ENCODE measurements around the gene JMJD1C. TPM values are rescaled to one million over a fixed set of nuclear protein-coding genes. Genes with fewer than 3 reads are reported as not detected.
A peak's percentile ranks its signal among the peaks of the same experiment; 100 is the strongest.
"Not testable (repeated sequence)": the region's sequence is repeated elsewhere in the genome, so short reads cannot be mapped to it uniquely, and the experiment has no call there.

Gene JMJD1C
- polyA plus RNA-seq, 1 donor: 64.9 TPM

- DNase-seq: not testable (repeated sequence)
These were observed 172.9 kb downstream of the JMJD1C start for GRCh38 chr10:63292847-63293246.

- DNase-seq: no peak
These were observed 177.6 kb downstream of the JMJD1C start for GRCh38 chr10:63288170-63288569.

GRCh38 chr10:63286754-63287264, 179.0 kb downstream of the JMJD1C start:
- DNase-seq: no peak

- DNase-seq: no peak
These were observed 179.4 kb downstream of the JMJD1C start for GRCh38 chr10:63286340-63286739.

- DNase-seq: not testable (repeated sequence)
These were observed 181.9 kb downstream of the JMJD1C start for GRCh38 chr10:63283901-63284300.

GRCh38 chr10:63283093-63283492, 182.7 kb downstream of the JMJD1C start:
- DNase-seq: no peak

- no peak for DNase-seq
These were observed 183.8 kb downstream of the JMJD1C start for GRCh38 chr10:63281967-63282366.

GRCh38 chr10:63280386-63280785, 185.4 kb downstream of the JMJD1C start:
- no peak for DNase-seq

GRCh38 chr10:63275094-63275493, 190.7 kb downstream of the JMJD1C start:
- DNase-seq: no peak

GRCh38 chr10:63273577-63273976, 192.2 kb downstream of the JMJD1C start:
- no peak for DNase-seq

- peak; percentile 92 for DNase-seq
These were observed 196.8 kb downstream of the JMJD1C start for GRCh38 chr10:63268798-63269503.

GRCh38 chr10:63268149-63268797, 197.5 kb downstream of the JMJD1C start:
- DNase-seq: peak; percentile 48

GRCh38 chr10:63267414-63268148, 198.2 kb downstream of the JMJD1C start:
- DNase-seq: peak; percentile 69

GRCh38 chr10:63266391-63267316, 199.1 kb downstream of the JMJD1C start:
- DNase-seq: no peak

- no peak for DNase-seq
These were observed 200.0 kb downstream of the JMJD1C start for GRCh38 chr10:63265683-63266235.

- peak; percentile 70 for DNase-seq
These were observed 200.6 kb downstream of the JMJD1C start for GRCh38 chr10:63265222-63265617.

GRCh38 chr10:63264617-63265221, 201.1 kb downstream of the JMJD1C start:
- DNase-seq: no peak

- no peak for DNase-seq
These were observed 203.2 kb downstream of the JMJD1C start for GRCh38 chr10:63262430-63263073.

GRCh38 chr10:63261496-63261895, 204.3 kb downstream of the JMJD1C start:
- DNase-seq: no peak

- no peak for DNase-seq
These were observed 204.9 kb downstream of the JMJD1C start for GRCh38 chr10:63260860-63261251.

Measured in hindlimb muscle (tissue), 1 donor.